Left lobe of liver (tissue), 2 donors: ENCODE data around the gene EHMT2. TPM values are rescaled to one million over a fixed set of nuclear protein-coding genes. Genes with fewer than 3 reads are reported as not detected.
A peak's percentile ranks its signal among the peaks of the same experiment; 100 is the strongest.
"Not testable (repeated sequence)": the region's sequence is repeated elsewhere in the genome, so short reads cannot be mapped to it uniquely, and the experiment has no call there.

Source experiments
- ATAC-seq: fragments of 200-7000 bp; cut with Tn5 transposase; one replicate; pipeline ENCODE4 v1.9.1; 2020; ENCODE audit warnings: mild to moderate bottlenecking, moderate library complexity
- DNase-seq: peaks from one replicate; pipeline ENCODE4 v3.0.0-alpha.2; 2020; ENCODE audit warnings: low spot score
- total RNA-seq: library from RNA; stranded (reverse); gene quantifications from one replicate; pipeline ENCODE4 v1.2.1, GENCODE V29; 2021
- donor health status: DM: no; HTN: no; CAD: no; lungs with moderate emphysema.
- donor health status: DM: no; HTN: yes; CAD: no.

Gene EHMT2
- total RNA-seq, 1 donor from 2014 or later: 15.7 TPM

DNA sequence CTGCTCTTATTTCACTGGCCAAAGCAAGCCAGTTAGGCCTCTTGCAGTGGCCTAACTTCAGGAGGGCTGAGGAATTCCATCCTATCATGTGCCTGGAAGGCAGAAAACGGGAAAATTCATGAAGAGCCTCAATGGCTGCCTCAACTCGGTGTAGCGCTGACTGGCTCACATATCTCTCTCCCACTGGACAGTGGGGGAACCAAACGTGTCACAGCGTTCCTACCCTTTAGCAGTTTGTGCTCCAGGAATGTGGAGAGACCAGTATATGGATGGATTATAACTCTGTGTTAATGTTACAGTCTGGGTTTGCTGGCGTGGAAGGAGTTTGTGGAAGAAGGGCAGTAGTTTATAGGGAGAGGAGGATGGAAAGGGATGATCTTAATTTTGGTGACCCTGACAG lies 18.3 kb upstream of the EHMT2 start:
- ATAC-seq: no peak
- DNase-seq: no peak

DNA sequence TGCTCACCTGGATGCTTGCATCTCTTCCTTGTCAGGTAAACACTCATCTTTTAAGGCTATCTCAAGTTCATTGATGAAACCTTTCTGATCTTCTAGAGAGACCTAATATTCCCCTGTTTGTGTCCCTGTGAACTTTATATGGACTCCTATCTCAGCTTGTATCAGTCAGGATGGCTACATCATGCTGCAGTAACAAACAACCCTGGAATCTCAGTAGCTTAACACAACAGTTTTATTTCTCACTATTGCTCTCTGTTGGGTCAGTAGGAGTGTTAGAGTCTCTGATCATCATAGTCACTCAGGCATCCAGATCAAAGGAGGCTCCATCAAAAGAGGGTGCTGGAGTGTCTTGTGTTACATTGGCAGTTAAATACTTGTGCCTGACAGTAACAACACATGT lies 17.9 kb upstream of the EHMT2 start:
- ATAC-seq: no peak
- no peak for DNase-seq

DNA sequence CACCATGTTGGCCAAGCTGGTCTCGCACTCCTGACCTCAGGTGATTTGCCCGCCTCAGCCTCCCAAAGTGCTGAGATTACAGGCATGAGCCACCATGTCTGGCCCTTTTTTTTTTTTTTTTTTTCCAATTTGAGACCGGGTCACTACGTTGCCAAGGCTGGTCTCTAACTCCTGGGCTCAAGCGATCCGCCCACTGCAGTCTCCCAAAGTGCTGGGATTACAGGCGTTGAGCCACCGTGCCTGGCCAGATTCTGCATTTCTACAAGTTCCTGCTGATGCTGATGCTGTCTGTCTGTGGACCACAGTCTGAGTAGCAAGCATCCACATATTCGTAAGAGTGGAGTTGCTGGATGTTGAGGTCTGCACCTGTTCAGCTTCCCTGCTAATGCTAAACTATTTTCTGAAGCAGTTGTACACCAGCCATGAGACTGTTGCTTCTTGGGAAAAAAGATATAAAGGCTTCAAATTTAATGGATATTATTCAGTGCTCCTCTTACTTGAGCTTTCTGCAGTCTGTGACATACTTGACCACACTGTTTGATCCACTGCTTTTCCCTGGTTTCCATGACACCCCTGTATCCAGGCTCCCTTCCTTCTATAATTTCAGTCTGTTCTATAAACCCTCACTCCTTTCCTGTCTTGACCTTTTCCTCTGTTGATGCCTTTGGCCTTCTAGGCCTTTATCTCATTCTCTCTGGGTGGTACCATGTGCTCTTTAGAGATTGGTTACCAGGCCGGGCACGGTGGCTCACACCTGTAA lies 14.5 kb upstream of the EHMT2 start:
- DNase-seq: no peak
- no peak for ATAC-seq

DNA sequence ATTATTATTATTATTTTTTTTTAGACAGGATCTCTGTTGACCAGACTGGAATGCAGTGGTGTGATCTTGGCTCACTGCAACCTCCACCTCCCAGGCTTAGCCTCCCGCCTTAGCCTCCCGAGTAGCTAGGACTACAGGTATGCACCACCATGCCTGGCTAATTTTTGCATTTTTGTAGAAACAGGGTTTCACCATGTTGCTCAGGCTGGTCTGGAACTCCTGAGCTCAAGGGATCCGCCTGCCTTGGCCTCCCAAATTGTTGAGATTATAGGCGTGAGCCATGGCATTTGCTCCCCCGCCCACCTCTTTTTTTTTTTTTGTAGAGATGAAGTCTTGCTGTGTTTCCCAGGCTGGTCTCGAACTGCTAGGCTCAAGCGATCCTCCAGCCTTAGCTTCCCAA lies 11.8 kb upstream of the EHMT2 start:
- ATAC-seq, DNase-seq: not testable (repeated sequence)

DNA sequence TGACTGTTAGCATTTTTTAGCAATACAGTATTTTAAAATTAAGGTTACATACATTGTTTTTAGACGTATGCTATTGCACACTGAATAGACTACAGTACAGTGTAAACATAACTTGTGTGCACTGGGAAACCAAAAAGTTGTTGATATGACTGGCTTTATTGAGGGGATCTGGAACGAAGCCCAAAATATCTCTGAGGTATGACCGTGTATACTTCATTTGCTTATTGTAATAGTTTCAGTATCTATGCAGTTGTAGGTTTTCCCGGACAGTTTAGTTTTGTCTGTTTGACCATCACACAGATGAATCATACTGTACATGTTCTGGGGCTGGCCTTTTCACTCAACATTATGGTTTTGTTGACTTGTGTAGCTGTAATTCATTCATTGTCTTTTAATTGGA lies 11.3 kb upstream of the EHMT2 start:
- DNase-seq (no peak), ATAC-seq (no peak)

DNA sequence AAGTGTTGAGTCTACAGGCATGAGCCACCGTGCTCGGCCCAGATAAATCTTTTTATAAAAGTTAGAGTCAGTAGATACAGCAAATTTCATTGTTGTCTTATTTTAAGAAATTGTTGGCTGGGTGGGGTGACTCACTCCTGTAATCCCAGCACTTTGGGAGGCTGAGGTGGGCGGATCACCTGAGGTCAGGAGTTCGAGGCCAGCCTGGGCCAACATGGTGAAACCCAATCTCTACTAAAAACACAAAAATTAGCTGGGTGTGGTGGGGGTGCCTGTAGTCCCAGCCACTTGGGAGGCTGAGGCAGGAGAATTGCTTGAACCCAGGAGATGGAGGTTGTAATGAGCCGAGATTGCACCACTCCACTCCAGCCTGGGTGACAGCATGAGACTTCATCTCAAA lies 10.8 kb upstream of the EHMT2 start:
- DNase-seq: not testable (repeated sequence)

DNA sequence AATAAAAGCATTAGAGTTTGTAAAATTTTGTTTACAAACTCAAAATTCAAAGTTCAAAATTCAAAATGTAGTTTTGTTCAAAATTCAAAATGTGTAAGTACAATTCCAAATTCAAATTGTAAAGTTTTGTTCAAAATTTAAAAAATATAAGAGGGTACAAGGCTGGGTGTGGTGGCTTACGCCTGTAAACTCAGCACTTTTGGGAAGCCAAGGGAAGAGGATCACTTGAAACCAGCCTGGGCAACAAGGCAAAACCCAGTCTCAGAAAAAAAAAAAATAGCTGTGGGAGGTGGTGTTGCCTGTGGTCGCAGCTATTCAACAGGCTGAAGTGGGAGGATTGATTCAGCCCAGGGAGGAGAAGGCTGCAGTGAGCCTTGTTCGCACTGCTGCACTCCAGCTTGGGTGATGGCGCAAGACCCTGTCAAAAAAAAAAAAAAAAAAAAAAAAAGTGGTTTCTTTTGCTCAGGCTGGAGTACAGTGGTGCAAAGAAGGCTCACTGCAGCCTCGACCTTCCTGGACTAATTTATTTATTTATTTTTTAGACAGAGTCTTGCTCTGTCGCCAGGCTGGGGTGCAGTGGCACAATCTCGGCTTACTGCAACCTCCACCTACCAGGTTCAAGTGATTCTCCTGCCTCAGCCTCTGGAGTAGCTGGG lies 9.8 kb upstream of the EHMT2 start:
- DNase-seq: no peak
- ATAC-seq: peak; percentile 80

More for the DNA sequence above, 10.8 kb upstream of the EHMT2 start:
- not testable (repeated sequence) for ATAC-seq

DNA sequence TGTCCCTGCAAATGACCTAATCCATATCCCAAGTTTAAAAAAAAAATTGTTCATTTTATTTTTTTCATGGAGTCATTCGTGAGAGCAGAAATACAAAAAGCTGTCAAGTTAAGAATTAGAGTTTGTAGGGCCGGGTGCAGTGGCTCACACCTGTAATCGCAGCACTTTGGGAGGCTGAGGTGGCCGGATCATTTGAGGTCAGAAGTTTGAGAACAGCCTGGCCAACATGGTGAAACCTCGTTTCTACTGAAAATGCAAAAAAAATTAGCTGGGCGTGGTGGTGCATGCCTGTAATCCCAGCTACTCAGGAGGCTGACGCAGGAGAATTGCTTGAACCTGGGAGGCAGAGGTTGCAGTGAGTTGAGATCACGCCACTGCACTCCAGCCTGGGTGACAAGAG lies 9.2 kb upstream of the EHMT2 start:
- DNase-seq, ATAC-seq: not testable (repeated sequence)

DNA sequence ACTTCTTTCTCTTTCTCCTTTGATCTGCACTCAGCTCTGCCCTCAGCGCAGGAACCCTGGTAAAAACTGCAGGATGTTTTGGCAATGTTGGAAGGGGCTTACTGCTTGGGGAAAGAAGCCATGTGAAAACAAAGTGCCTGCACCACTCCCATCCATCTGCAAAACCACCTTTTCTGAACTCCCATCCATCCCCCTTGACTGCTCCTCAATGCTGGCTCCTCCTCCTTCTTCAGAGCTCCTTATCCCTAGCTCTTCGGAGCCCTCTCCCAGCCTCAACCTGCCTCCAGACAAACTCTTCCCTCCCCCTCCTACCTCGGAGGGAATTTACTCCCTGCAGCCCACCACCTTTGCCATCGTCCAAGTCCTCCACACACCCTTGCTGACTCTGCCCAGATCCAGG lies 8.6 kb upstream of the EHMT2 start:
- ATAC-seq (no peak), DNase-seq (no peak)

DNA sequence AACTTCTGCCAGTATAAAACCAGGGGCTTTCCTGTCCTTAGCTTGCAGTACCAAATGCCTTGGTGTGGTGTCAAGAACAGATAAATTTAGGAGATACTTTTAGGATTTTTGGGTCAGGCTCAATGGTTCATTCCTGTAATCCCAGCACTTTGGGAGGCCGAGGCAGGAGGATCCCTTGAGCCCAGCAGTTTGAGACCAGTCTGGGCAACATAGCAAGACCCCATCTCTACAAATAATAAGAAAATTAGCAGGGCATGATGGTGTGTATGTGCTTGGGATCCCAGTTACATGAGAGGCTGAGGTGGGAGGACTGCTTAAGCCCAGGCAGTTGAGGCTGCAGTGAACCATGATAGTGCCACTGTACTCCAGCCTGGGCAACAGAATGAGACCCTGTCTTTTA lies 7.5 kb upstream of the EHMT2 start:
- DNase-seq (no peak), ATAC-seq (no peak)

DNA sequence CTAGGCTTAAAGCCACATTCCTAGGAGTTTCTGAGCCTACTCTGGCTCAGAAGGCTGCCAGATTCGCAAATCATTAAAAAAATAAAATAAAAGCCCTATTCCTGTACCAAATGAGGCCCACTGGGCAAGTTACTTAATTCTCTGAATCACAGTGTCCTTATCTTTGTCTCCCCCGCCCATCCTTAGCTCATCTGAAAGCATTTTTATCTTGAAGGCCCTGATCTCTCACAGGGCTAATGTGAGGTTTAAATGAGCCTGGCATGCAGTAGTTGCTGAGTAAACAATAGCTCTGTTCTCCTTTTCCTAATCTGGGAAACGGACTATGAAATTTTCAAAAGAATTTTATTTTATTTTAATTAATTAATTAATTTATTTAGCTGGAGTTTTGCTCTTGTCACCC lies 6.5 kb upstream of the EHMT2 start:
- ATAC-seq: no peak
- DNase-seq: no peak

DNA sequence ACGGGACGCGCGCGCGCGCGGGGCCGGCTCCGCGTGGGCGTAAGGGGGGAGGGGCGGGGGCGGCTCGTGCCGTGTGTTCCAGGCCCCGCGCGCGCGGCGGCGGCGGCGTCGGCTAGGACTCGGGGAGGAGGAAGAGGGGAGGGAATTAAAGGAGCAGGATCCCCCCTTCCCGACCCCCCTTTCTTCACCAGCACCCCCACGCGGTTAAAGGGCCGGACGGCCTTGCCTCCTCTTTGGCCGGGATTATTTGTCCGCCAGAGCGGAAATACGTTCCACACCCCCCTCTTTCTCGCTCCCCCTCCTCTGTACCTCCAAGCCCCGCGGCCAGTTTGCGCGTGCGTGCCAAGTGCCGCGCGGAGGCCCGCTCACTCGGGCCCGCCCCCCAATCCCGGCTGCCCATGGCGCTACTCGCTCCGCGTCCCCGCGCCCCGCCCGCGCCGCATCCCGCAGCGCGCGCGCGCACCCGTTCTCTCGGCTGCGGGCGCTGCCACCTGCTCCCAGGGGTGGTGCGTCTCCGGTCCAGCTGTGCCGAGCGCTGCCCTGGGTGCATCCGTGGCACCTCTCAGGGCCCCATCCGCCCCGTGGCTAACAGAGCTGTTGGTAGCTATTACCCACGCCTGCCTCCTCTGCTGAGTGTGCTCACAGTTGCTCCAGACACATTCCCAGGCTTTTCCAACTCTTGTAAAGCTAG lies 4.6 kb upstream of the EHMT2 start, which contains the start of gene ZBTB12:
ZBTB12 (minus strand) TSS at position 134 of the 691 bp plus-strand sequence. CDS start 781 bp downstream, outside the sequence.
- DNase-seq (peak; percentile 92), ATAC-seq (peak; percentile 75)

DNA sequence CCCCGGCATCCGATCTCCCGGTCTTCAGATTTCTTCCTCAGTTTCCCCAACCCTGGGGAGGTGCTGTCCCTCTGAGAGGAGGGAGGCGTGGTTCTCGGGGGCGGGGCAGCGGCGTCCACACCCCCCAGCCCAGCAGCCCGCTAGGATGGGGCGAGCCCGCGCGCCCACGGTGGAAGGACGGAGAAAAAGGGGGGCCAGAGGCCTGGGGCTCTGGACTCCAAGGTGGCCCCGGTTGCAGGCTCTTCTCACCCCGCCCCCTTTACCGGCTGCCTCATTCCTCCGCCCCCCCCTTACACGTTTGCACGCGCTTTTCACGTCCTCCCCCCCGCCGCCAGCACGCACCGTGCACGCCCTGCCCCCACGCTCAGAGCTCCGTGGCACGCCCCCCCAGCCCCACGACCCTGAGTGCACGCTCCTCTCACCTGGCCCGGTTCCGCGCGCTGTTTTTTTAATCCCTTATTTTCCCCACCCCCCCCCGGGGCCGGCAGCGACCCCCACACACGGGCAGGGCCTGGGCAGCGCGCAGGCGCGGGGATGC lies 4.0 kb upstream of the EHMT2 start:
- DNase-seq (peak; percentile 73), ATAC-seq (peak; percentile 35)

DNA sequence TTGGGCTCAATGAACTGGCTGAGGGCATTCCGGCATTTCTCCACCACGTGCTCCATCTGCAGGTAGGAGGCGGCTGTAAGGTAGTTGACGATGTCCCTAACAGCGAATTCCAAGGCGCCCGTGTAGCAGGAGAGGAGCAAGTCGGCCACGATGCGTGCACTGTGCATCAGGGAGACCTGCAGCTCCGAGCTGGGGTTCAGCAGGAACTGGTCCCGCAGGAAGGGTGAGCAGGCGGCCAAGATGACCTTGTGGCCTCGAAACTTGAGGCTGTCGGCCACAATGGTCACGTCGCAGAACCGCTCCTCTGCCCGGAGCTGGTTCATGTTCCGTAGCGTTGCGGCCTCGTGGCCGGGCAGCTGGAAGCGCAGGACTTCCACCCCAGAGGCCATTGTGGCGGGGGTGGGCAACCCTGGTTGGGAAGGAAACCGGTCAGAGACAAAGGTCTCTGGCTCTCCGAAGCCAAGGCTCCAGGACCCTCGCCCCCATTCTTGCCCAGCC lies 3.5 kb upstream of the EHMT2 start:
- ATAC-seq: peak; percentile 2
- no peak for DNase-seq

DNA sequence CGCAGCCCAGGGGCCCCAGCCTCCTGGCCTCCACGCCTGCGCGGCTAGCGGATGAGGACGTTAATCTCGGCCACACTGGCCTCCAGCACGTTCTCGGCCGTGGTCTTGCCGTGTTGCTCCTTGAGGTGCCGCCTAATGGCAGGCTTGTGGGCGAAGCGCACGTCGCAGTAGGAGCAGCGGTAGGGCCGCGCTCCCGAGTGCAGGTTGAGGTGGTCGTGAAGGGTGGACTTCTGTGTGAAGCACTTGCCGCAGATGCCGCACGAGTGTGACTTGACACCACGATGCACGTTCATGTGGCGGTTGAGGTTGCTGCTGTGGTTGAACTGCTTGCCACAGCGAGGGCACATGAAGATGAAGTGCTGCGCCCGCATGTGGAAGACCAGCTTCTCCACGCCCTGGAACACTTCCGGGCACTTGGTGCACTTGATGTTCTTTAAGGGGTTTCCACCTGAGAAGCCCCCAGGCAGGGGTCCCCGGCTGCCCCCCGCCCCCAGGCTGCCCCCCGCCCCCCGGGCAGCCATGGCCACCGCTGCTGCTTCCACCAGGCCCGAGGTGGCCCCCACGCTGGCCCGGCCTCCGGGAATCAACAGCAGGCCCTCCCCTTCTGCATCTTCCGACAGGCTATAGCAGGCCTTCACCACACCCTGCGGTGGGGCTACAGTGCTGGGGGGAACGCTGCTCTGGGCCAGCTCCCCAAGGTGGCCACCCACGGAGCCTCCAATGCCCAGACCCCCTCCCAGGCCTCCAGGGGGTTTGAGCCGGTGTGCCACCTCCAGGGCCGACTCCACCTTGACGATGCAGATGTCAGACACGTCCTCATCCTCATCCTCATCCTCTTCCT lies 2.6 kb upstream of the EHMT2 start:
- no peak for ATAC-seq
- no peak for DNase-seq

DNA sequence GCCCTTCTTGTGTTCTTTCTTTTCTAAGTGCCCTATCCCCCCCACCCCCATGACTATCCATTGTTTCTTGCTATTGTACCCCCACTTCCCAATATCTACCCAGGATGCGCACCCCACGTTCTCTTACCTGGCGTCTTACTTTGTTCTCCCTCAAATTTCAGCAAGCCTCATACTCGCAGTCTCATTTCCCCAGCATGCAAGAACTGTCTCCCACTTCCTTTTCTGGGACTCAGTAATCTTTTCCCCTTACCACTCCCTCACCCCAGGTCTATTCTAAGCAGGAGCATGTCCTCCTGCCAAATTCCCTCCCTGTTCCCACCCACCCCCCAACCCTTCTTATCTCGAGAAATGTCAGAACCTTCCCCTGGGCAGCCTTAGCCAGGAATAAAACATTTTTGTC lies 1.7 kb upstream of the EHMT2 start:
- DNase-seq (no peak), ATAC-seq (no peak)

DNA sequence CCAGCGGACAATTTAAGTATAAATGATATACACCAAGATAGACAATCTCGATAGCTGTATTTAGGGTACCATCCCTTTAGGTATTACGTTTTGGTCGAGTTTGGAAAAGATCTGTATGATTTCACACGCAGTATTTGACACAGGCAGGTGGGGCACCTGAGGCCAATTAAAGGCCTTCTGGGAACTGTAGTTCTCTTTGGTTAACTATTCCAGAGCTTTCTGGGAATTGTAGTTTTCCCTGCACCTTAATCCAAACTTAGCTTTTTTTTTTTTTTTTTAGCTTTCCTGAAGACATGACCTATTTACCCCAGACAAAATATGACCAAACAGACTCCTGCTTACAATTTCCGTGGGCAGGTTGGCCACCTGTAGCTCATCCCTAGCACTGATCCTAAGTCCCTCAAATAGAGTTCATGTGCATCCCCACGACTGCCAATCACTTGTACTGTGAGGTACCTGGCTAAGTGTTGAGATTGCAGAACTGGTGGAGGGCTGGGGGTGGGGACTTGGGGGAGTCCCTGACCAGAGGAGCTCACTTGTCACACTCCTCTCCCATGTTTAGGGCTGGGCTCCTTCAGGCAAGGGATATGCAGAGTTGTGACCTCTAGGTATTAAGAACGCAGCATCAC lies 999 bp upstream of the EHMT2 start:
- DNase-seq: no peak
- ATAC-seq: peak; percentile 45

DNA sequence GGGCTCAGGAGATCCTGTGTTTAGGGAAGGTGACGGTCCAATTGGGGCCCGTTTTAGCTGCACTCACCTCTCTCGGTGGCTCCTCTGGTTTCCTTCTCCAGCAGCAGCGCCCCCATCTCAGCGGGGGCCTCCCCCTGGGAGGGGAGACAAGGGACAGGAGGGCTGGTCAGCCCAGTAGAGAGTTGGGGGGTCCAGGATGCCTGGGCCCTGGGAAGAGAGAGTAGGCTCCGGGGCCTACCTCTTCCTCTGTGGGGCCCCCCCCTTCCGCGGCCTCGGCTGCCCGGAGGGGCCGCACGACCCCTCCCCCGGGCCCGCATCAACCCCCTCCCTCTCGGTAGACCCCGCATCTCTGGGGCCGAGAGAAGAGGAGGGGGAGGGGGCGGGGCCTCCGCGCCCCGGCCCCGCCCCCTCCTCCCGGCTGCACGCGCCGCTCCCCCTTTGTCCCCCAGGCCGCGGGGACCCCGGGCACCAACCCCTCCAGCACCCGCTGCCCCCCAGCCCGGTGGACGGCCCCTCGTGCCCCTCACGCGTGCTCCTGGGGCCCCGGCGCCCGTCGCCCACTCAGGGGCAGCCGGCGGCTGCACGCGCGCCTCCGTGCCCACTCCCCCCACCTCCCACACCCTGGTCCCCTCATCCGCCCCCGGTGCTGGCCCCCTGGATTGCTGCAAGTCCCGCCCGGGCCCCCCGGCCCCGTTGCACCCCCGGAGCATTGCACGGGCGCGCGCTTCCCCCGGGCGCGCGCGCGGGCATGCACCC lies 464 bp downstream of the EHMT2 start:
- DNase-seq: no peak
- ATAC-seq: no peak

DNA sequence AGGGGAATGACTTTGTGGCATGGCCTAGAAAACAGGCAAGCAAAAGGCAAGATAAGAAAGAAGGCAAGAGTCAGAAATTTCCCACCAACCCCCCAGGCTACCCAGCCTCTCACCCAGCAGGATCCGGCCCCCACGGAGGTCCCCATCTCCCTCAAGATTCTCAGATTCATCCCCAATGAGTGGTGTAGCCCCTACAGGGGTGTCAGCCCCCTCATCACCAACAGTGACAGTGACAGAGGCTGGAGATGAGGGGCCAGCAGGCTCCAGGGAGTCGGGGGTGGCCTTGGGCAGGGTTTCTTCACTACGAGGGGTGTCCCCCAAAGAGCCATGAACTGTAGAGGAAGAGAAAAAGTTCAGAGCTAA lies 1.0 kb downstream of the EHMT2 start:
- DNase-seq (no peak), ATAC-seq (no peak)
